ENCODE data around the gene ZNF614.
"Not testable (repeated sequence)": the region's sequence is repeated elsewhere in the genome, so short reads cannot be mapped to it uniquely, and the experiment has no call there.

Gene ZNF614

GRCh38 chr19:51975787-51976186, 52.4 kb downstream of the ZNF614 start:
- not testable (repeated sequence) for H3K4me1 Mint-ChIP-seq (ENCODE audit: low read depth); H3K27ac Mint-ChIP-seq; DNase-seq; H3K27me3 Mint-ChIP-seq; H3K4me3 Mint-ChIP-seq
- Mint-ChIP-seq H3K36me3 (ENCODE audit: low read depth) (peaks cover 98% of the 10 kb centered on the region), H3K9me3 (peaks cover 71% of the 10 kb centered on the region)

- Mint-ChIP-seq H3K4me3 (no peak overlapping the region), H3K9me3 (peaks cover 56% of the 10 kb centered on the region), H3K4me1 (ENCODE audit: low read depth) (no peaks in the 10 kb centered on the region), H3K27me3 (no peaks in the 10 kb centered on the region), H3K27ac (no peak overlapping the region), H3K36me3 (ENCODE audit: low read depth) (peaks cover 94% of the 10 kb centered on the region)
- DNase-seq, result no peak
Observed at GRCh38 chr19:51971624-51972023, 56.6 kb downstream of the ZNF614 start.

DNA sequence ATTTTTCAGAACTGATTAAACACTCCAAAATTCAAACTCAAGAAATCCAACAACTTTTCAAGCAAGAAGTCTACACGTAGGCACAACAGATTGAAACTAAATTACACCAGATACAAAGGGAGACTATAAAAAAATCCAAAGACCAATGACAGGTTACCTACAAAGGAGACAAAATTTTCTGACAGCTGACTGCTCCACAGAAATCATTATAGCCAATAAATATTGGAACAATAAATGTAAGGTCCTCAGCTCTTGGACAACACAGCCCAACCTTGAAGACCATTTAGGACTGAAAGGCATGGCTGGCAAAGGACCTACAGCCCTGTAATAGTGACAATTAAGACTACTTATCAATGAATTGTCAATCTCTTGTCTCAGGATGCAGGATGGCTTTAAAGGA, 57.5 kb downstream of the ZNF614 start:
- no peak for DNase-seq
- H3K36me3 Mint-ChIP-seq (ENCODE audit: low read depth), result peaks cover 95% of the 10 kb centered on the region
- no peaks in the 10 kb centered on the region for H3K4me1 Mint-ChIP-seq (ENCODE audit: low read depth)
- no peaks in the 10 kb centered on the region for H3K27me3 Mint-ChIP-seq
- peaks cover 53% of the 10 kb centered on the region for H3K9me3 Mint-ChIP-seq
- no peak overlapping the region for H3K4me3 Mint-ChIP-seq
- no peak overlapping the region for H3K27ac Mint-ChIP-seq

GRCh38 chr19:51965583-51965982, 62.6 kb downstream of the ZNF614 start:
- Mint-ChIP-seq H3K27me3 (no peaks in the 10 kb centered on the region), H3K27ac (no peak overlapping the region), H3K4me1 (ENCODE audit: low read depth) (no peaks in the 10 kb centered on the region), H3K4me3 (no peak overlapping the region), H3K36me3 (ENCODE audit: low read depth) (peaks cover 93% of the 10 kb centered on the region), H3K9me3 (peaks cover 68% of the 10 kb centered on the region)
- no peak for DNase-seq
